Measurements from ENCODE around the gene GUCA2A. TPM values are rescaled to one million over a fixed set of nuclear protein-coding genes. Genes with fewer than 3 reads are reported as not detected.

The GUCA2A gene
- total RNA-seq, 3 donors from 2014 or later, result not detected

DNA sequence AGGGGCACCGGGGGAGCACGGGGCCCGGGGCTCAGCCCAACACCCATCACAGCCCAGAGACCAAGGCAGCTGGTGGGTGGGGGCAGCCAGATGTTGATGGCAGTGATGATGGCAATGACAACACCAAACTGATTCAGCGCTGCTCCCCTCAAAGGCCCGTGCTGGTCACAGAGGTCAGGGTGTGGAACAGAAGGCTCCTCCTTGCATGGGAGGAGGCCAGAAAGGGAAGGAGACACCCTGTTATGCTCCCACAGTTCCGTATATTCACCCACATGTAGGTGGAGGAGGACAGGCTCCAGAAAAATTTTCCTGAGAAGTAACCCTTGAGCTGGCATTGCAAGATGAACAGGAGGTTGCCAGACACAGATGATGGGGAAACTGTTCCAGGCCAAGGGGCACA is 10.9 kb downstream of the GUCA2A start:
- H3K27me3 Mint-ChIP-seq (ENCODE audit: low read depth), result peaks cover 2% of the 10 kb centered on the region
- no peaks in the 10 kb centered on the region for H3K9me3 Mint-ChIP-seq
- H3K36me3 Mint-ChIP-seq (ENCODE audit: insufficient read depth), result no peaks in the 10 kb centered on the region
- peaks cover 6% of the 10 kb centered on the region for H3K4me1 Mint-ChIP-seq (ENCODE audit: low read depth)
- no peak overlapping the region for H3K4me3 Mint-ChIP-seq
- ATAC-seq, result no peak
- no peak for DNase-seq

DNA sequence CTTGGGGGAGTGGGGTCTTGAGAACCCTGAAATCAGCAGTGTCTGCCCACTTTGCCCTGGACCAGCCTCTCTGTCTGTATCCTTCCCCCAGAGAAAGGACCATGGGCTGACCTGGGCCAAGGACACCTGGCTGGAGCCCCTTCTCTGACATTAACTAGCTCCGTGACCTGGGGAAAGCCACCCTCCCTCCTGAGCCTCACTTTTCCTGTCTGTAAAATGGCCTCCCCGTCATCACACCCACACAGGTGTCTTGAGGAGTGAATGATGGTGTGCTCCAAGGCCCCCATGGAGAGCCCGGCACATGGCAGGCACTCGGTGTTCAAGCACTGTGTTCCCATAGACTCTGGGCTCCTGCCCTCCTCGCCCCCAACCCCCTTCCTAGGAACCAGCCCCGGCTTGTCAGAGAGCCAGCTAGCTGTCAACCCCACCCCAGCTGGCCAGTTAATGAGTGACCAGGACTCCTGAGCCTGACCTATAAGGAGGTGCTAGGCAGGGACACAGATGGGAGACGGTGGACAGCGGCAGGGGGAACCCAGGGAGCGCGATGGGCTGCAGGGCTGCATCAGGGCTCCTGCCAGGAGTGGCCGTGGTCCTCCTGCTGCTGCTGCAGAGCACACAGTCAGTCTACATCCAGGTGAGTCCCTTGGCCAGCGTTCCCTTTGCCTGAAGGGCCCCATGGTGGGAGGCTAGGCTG is 11.5 kb downstream of the GUCA2A start, which contains the start of gene GUCA2B:
TSS of gene GUCA2B (plus strand) at position 504 of the 694 bp plus-strand sequence. CDS start at position 545, 41 bp downstream.
- ATAC-seq (no peak), DNase-seq (no peak)
- Mint-ChIP-seq H3K36me3 (ENCODE audit: insufficient read depth) (no peaks in the 10 kb centered on the region), H3K9me3 (no peaks in the 10 kb centered on the region), H3K4me3 (no peak within 1 kb of the TSS), H3K4me1 (ENCODE audit: low read depth) (peaks cover 6% of the 10 kb centered on the region), H3K27me3 (ENCODE audit: low read depth) (peaks cover 2% of the 10 kb centered on the region)

DNA sequence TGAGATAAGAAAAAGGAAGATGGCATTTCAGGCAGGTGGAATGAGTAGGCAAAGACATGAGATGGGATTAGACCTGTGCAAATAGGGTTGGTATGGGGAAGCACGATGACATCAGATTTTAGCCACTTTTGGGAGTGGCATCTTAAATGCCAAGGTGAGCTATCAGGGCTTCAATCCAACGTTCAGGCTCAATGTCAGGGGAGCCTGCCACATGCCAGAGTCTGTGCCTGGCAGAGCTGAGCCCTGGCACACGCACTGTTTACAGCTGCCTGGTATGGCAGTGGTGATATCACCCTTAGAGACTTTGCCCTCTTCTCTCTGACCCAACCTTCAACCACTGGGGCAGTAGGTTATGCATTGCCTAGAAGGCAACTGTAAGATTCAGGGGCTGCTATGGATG is 12.4 kb downstream of the GUCA2A start:
- ATAC-seq (no peak), DNase-seq (no peak)
- Mint-ChIP-seq H3K4me3 (no peak overlapping the region), H3K9me3 (no peaks in the 10 kb centered on the region), H3K27me3 (ENCODE audit: low read depth) (peaks cover 2% of the 10 kb centered on the region), H3K4me1 (ENCODE audit: low read depth) (no peaks in the 10 kb centered on the region), H3K36me3 (ENCODE audit: insufficient read depth) (no peaks in the 10 kb centered on the region)

DNA sequence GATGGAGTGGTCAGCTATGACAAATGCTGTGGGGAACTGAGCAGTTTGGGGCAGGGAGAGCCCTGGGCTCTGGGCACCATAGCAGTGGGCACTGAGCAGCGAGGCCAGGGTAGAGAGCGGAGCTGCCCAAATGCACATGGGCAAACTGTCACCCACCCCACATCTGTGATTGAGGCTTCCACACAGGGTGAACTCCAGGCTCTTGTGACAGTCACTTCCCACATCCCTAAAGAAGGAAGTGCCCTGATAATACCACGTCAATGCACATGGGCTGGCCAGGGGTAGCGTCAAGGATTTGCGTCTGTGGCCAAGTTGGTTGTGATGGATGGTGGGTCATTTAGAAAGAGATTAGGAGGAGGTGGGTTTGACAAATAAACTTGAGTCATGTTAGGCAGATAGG is 13.9 kb downstream of the GUCA2A start:
- no peak for ATAC-seq
- Mint-ChIP-seq H3K36me3 (ENCODE audit: insufficient read depth) (no peaks in the 10 kb centered on the region), H3K27me3 (ENCODE audit: low read depth) (peaks cover 2% of the 10 kb centered on the region), H3K9me3 (no peaks in the 10 kb centered on the region), H3K4me1 (ENCODE audit: low read depth) (no peaks in the 10 kb centered on the region), H3K4me3 (no peak overlapping the region)
- DNase-seq, result no peak

DNA sequence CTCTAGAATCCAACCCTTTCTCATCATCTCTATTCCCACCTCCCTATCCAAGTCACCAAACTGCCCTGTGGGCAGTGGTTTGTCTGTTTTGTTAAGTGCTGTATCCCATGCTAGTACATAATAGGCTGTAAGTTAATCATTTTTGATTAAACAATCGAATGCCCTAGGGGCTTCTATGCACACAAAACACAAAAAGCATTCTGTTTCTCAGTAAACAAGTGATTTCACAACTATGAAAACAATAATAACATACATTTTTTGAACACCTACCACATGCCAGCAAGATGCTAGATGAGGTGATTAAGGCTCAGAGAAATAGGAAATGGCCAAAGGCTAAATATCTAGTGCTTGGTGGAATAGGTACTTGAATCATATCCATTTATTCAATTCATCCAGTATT is 16.4 kb downstream of the GUCA2A start:
- Mint-ChIP-seq H3K27me3 (ENCODE audit: low read depth) (peaks cover 11% of the 10 kb centered on the region), H3K4me1 (ENCODE audit: low read depth) (peaks cover 3% of the 10 kb centered on the region)
- no peak for ATAC-seq

DNA sequence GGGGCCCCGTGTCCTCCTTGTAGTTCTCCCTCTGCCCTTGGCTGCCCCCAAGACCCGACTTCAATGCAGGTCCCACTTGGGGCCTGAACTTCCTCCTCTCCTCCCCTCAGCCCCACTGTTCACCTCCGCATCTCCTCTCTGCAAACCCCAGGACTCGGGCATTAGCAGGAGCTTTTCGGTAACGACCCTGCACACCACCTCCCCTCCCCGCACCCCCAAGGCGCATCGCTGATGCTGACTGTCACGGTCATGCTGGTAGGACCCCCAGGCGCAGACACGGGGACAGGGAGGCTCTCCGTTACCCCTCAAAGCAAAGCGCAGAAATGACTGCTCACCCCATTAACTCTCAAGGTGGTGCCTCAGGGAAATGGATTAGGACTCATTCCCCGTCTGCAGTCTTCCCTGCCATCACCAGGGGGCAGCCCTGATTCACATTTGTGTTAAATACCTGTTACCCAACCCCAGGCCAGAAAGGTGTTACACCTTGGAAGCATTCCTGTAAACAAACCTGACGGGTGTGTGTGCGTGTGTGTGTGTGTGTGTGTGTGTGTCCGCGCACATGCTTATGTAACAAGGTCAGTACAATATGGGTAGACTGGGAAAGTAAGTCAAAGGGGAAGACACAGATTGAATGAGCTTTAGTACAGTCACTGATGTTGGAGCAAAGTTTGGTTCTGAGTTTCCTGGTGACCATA is 17.8 kb downstream of the GUCA2A start:
- H3K4me1 Mint-ChIP-seq (ENCODE audit: low read depth), result peaks cover 4% of the 10 kb centered on the region
- H3K4me3 Mint-ChIP-seq, result no peak overlapping the region
- H3K36me3 Mint-ChIP-seq (ENCODE audit: insufficient read depth), result no peaks in the 10 kb centered on the region
- DNase-seq (peak; percentile 57), ATAC-seq (peak; percentile 81 to 83)
- peaks cover 16% of the 10 kb centered on the region for H3K27me3 Mint-ChIP-seq (ENCODE audit: low read depth)
- no peaks in the 10 kb centered on the region for H3K9me3 Mint-ChIP-seq

More for the DNA sequence above, 16.4 kb downstream of the GUCA2A start:
- H3K4me3 Mint-ChIP-seq, result no peak overlapping the region
- no peak for DNase-seq
- H3K9me3 Mint-ChIP-seq, result no peaks in the 10 kb centered on the region
- H3K36me3 Mint-ChIP-seq (ENCODE audit: insufficient read depth), result no peaks in the 10 kb centered on the region

DNA sequence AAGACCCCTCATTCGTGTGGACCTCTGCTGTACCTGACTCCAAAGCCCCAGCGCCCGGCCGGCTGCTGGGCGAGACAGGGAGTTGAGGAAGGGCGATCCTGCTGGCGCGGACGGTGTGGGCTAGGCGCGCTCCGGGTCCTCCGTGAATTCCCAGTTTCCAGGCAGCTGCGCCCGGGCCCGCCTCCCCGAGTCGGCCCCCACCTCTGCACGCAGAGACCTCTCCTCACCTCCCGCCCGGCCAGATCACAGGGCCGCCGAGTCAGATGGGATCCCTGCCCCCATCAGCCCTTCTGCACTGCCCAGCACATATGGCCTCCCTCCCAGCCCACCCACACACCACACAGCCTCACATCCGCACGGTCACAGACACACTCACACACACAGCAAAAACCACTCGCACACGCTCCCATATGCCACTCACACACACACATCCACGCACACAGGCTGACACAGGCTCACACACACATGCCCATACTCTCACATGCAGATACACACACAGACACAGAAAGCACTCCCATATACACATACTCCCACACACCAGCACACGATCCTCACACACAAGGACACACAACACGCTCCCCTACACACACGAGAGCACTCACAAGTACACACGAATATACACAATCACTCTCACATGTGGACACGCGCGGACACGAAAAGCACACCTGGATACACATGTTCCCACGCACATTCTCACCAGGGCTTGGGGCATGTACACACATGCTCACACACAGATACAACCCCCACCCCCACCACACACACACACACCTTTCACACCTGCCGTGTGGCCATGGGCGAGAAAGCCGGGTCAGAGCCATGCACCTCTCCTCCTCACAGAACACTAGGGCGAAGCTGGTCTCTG is 18.6 kb downstream of the GUCA2A start:
- no peak for DNase-seq
- no peak for ATAC-seq
- Mint-ChIP-seq H3K4me3 (no peak overlapping the region), H3K36me3 (ENCODE audit: insufficient read depth) (no peaks in the 10 kb centered on the region), H3K4me1 (ENCODE audit: low read depth) (peaks cover 4% of the 10 kb centered on the region), H3K27me3 (ENCODE audit: low read depth) (peaks cover 17% of the 10 kb centered on the region), H3K9me3 (no peaks in the 10 kb centered on the region)

DNA sequence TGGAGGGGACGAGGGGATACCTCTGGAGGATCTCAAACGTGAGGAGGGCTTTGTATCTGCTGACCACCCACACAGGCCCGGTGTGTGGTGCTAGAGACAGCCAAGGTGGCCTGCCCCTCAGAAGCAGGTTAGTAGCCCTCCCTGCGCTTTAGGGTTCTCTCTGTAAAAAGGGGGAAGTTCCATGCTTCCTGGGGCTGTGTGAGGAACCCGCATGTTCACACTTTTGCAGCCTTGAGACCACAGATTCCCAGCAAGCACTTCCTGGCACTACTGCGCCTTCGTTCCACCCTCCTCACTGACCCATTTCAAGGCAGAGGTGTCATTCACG is 19.2 kb downstream of the GUCA2A start:
- H3K27me3 Mint-ChIP-seq (ENCODE audit: low read depth), result peaks cover 22% of the 10 kb centered on the region
- ATAC-seq (no peak), DNase-seq (no peak)
- no peak overlapping the region for H3K4me3 Mint-ChIP-seq
- no peaks in the 10 kb centered on the region for H3K36me3 Mint-ChIP-seq (ENCODE audit: insufficient read depth)
- peaks cover 4% of the 10 kb centered on the region for H3K4me1 Mint-ChIP-seq (ENCODE audit: low read depth)
- no peaks in the 10 kb centered on the region for H3K9me3 Mint-ChIP-seq

DNA sequence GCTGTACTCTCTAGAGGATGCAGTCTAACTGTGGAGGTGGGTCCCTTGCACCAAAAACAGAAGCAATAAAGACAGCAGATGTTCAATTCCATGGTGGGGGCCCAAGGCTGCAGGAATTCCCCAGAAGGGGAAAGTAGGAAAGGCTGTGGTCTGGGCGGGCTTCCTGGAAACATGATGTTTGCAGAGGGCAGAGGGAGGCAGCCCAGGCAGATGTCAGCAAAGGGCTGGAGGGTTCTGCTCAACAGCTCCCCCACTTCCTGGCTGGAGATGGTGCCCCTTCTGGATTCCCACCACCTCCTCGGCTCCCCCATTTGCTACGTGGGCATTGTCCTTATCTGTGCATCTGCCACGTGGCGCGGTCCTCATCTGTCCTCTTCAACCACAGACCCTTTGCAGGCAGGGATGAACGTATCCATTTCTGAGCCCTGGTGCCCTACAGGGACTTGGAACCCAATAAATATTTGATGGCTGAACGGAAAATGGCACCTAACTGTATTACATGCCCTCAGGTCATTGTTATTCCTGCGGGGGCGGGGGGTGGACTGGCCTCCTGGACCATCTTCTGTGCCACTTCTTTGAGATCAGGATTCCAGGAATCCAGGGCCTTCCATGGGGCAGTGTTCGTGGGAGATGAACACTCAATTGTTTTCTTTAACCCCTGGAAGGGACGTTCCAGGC is 19.7 kb downstream of the GUCA2A start:
- H3K4me1 Mint-ChIP-seq (ENCODE audit: low read depth), result peaks cover 4% of the 10 kb centered on the region
- H3K27me3 Mint-ChIP-seq (ENCODE audit: low read depth), result peaks cover 21% of the 10 kb centered on the region
- DNase-seq (no peak), ATAC-seq (no peak)
- no peaks in the 10 kb centered on the region for H3K9me3 Mint-ChIP-seq
- H3K4me3 Mint-ChIP-seq, result no peak overlapping the region
- H3K36me3 Mint-ChIP-seq (ENCODE audit: insufficient read depth), result no peaks in the 10 kb centered on the region

DNA sequence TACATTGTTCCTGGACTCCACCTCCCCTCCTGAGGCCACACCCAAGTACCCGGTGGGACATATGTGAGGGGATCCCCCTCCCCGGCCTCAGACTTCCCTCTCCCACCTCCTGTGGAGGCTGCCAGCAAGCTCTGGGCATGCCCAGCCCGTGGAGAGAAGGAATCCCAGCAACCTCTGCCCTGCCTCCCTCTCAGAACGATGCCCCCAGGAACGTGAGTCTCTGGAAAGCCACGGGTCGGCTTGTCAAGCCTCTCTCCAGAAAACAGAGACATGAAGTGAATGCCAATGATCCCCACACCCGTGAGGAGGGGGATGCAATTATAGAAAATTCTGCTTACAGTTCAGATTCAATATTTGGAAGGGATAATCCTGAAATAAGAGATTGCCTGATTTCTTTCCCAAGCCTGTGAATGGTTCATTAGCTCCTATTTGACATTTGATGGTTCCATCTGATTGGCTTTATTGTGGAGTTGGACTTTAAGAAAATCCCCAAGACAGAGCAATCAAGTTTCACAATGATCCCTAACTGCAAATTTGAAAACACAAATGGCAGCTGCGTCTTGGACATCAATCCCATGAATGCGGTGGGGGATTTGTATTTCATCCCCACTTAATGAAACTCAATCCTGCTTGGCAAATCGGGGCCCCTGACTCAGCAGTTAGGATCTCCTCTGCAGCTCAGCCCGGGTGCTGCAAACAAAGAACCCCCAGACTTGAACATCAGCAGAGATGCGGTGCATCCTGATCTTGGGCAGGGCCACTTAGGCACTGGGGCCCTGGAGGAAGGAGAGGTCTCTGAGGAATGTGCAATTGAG is 20.4 kb downstream of the GUCA2A start:
- no peaks in the 10 kb centered on the region for H3K9me3 Mint-ChIP-seq
- DNase-seq (no peak), ATAC-seq (no peak)
- peaks cover 21% of the 10 kb centered on the region for H3K27me3 Mint-ChIP-seq (ENCODE audit: low read depth)
- peaks cover 4% of the 10 kb centered on the region for H3K4me1 Mint-ChIP-seq (ENCODE audit: low read depth)
- H3K4me3 Mint-ChIP-seq, result no peak overlapping the region
- no peaks in the 10 kb centered on the region for H3K36me3 Mint-ChIP-seq (ENCODE audit: insufficient read depth)

DNA sequence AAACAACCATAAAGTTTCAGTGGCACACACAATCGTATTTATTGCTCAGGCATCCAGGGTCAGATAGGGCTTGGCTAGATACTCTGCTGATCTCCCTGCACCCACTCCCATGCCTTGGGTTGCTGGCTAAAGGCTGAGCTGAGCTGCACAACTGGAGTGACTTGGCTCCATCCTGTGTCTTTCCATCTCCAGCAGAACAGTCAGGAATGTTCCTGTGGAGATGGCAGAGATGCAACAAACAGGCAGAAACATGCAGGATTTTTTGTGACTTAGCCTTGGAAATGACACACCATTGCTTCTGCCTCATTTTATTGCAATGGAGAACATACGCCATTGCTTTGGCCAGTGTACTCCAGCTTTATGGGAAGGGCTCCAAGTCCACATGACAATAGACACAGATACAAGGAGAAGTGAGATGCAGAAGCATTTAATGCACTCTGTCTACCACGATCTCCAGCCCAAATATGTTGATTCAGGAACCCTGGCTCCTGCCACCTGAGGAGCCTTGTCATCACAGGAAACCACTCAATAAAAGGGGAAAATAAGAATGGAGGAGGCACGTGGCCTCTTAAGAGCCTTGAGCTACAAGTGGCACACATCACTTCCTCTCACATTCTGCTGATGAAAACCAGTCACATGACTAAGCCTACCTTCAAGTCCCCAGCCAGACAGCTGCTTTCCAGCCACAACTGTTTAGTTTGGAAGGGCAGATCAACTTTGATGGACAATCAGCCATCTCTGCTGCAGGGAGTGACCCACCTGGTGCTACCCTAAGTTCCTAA is 21.5 kb downstream of the GUCA2A start:
- peaks cover 21% of the 10 kb centered on the region for H3K27me3 Mint-ChIP-seq (ENCODE audit: low read depth)
- ATAC-seq (no peak), DNase-seq (no peak)
- no peaks in the 10 kb centered on the region for H3K36me3 Mint-ChIP-seq (ENCODE audit: insufficient read depth)
- peaks cover 4% of the 10 kb centered on the region for H3K4me1 Mint-ChIP-seq (ENCODE audit: low read depth)
- H3K4me3 Mint-ChIP-seq, result no peak overlapping the region
- no peaks in the 10 kb centered on the region for H3K9me3 Mint-ChIP-seq

DNA sequence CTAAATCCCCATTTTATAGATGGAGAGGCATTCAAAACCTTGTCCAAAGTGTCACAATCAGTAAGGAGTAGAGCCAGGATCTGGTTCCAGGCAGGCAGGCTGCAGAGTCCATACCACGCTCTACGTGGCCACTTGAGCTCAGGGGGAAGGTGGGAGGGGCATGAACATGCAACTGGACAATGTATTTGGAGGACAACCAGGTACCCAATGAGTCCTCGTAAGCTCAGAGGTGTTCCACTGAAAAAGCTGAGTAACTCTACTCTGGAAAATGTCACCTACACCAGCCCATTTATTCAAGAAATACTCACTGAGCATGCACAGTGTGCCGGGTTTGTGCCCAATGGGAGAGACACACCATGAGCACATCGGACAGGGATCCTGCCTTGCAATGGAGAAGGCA is 22.6 kb downstream of the GUCA2A start:
- DNase-seq, result no peak
- no peaks in the 10 kb centered on the region for H3K36me3 Mint-ChIP-seq (ENCODE audit: insufficient read depth)
- ATAC-seq, result no peak
- H3K9me3 Mint-ChIP-seq, result no peaks in the 10 kb centered on the region
- peaks cover 4% of the 10 kb centered on the region for H3K4me1 Mint-ChIP-seq (ENCODE audit: low read depth)
- H3K4me3 Mint-ChIP-seq, result no peak overlapping the region
- H3K27me3 Mint-ChIP-seq (ENCODE audit: low read depth), result peaks cover 21% of the 10 kb centered on the region

DNA sequence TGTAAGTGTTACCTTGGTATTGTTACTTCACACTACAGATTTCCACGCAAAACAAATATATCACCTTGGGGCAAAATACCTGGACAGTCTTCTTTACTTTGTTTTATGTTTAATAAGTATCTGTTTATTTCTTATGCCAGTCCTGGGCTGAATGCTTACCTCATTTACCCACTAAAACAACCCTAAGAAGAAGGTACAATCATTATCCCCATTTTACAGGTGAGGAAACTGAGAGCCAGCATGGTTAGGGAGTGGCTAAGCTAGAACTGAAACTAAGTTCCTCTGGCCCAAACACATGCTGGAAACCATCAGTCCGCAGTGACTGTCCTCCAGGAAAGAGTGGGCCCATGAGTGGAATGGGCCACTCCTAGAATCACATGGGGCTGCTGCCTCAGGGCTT is 24.4 kb downstream of the GUCA2A start:
- H3K9me3 Mint-ChIP-seq, result no peaks in the 10 kb centered on the region
- H3K4me3 Mint-ChIP-seq, result no peak overlapping the region
- ATAC-seq (no peak), DNase-seq (no peak)
- H3K4me1 Mint-ChIP-seq (ENCODE audit: low read depth), result peaks cover 4% of the 10 kb centered on the region
- H3K36me3 Mint-ChIP-seq (ENCODE audit: insufficient read depth), result no peaks in the 10 kb centered on the region
- H3K27me3 Mint-ChIP-seq (ENCODE audit: low read depth), result peaks cover 20% of the 10 kb centered on the region
